Activated CD4-positive, alpha-beta memory T cell treated with anti-CD3 and anti-CD28 coated beads for 36 hours (primary cell): ENCODE measurements around the gene TRIM23. TPM values are rescaled to one million over a fixed set of nuclear protein-coding genes. Genes with fewer than 3 reads are reported as not detected.

Source experiments
- CTCF ChIA-PET: fragments of 350-600 bp; sonication (Branson Sonifier 250); formaldehyde crosslinking; loops from one replicate; lab custom pipeline; 2021; ENCODE audit warnings: antibody characterized with exemption, inconsistent platforms; lab: Charles Lee
- POLR2A ChIA-PET: fragments of 350-600 bp; sonication (Branson Sonifier 250); formaldehyde crosslinking; loops from one replicate; lab custom pipeline; 2021; ENCODE audit warnings: antibody characterized with exemption; lab: Charles Lee
- DNase-seq: peaks from one replicate; pipeline ENCODE4 v3.0.0-alpha.2; 2020
- H3K27ac Mint-ChIP-seq: one replicate; pipeline ENCODE4 v1.8.0; 2021; ENCODE audit warnings: mixed read lengths
- H3K27me3 Mint-ChIP-seq: one replicate; pipeline ENCODE4 v1.8.0; 2021; ENCODE audit warnings: mixed read lengths
- H3K36me3 Mint-ChIP-seq: one replicate; pipeline ENCODE4 v1.8.0; 2021; ENCODE audit warnings: mixed read lengths
- H3K4me1 Mint-ChIP-seq: one replicate; pipeline ENCODE4 v1.8.0; 2021; ENCODE audit warnings: low read depth, mixed read lengths
- H3K4me3 Mint-ChIP-seq: one replicate; pipeline ENCODE4 v1.8.0; 2021; ENCODE audit warnings: mild to moderate bottlenecking, mixed read lengths
- H3K9me3 Mint-ChIP-seq: one replicate; pipeline ENCODE4 v1.8.0; 2021; ENCODE audit warnings: mixed read lengths
- intact Hi-C: fragments of 100-400 bp; cut with micrococcal nuclease; formaldehyde crosslinking; loops from one replicate; pipeline ENCODE4 v1.15.1; 2023
- total RNA-seq, 2 experiments: library from RNA; stranded (reverse); gene quantifications; one replicate each; pipeline ENCODE4 v1.2.3, GENCODE V29; 2021

The TRIM23 gene
- total RNA-seq, 2 experiments from 2014 or later, result 5.3 to 5.6 TPM

GRCh38 chr5:65563777-65564176 is 60.4 kb downstream of the TRIM23 start:
- POLR2A ChIA-PET, result interaction anchor here (1.1 to 3.6 kb wide), 5 partner anchors 24 to 158 kb away, joined by 3 to 19 read pairs (median 5); partner anchors contain the start of genes NLN, SGTB, SHLD3 and TRAPPC13
- intact Hi-C loops, result loop anchor here (1.0 to 5.0 kb wide), 6 partner anchors 61 to 581 kb away; partner anchors contain the start of genes ERBIN, NLN, SGTB and SREK1
- peak; percentile 9 for DNase-seq
- Mint-ChIP-seq H3K4me1 (peaks cover 48% of the 10 kb centered on the region), H3K4me3 (peak overlapping the region; percentile 92), H3K27me3 (no peaks in the 10 kb centered on the region), H3K27ac (peak overlapping the region; percentile 93), H3K36me3 (peaks cover 25% of the 10 kb centered on the region), H3K9me3 (no peaks in the 10 kb centered on the region)
- CTCF ChIA-PET, result interaction anchor here (0.9 to 1.6 kb wide), 2 partner anchors 14 to 80 kb away, joined by 3 to 6 read pairs; no protein-coding TSS in a partner anchor

DNA sequence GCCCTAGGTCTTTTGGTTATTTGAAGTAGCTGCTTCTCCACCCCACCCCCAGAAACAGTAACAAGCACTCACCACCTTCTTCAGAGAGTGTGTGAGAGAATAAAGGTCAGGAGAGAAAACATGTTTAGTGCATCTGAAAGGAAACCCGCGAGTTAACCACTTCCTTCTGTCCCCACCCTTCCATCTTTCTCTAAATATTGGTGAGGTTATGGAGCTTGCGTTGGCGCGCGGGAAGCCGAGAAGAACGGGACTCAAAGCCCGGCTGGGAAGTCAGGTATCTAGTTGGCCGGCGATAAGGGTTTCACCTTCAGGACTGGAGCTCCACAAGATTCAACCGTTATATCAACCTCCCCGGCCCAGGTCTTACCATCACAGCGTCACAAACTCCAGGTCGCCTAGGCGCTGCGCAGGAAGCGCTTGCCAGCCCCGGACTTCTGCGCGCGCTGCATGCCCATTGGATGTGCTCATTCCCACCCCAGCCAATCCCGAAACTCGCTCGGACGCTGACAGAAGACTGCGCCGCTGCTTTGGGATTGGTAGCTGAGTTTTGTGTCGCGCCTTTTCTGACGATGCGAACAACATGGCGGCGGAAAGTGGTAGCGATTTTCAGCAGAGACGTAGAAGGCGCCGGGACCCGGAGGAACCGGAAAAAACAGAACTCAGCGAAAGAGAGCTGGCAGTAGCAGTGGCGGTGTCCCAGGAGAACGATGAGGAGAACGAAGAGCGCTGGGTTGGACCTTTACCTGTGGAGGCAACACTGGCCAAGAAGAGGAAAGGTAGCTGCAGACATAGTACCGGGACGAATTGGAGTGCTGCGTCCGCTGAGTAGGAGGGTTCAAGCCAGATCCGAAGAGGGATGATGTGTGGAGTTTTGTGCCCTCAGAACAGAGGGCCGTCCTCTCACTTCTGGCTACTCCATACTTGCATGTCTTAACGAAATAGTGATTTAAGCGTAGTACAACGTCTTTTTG is 61.1 kb downstream of the TRIM23 start, which contains the start of the genes CENPK and PPWD1:
Gene CENPK (minus strand): TSS at position 438 of the 971 bp plus-strand sequence. CDS start 8,261 bp downstream, outside the sequence.
Gene PPWD1 (plus strand): TSS at position 566 of the 971 bp plus-strand sequence. CDS start 15 bp downstream, at position 581.
- H3K4me1 Mint-ChIP-seq, result peaks cover 45% of the 10 kb centered on the region
- intact Hi-C loops, result loop anchor here (1.0 to 5.0 kb wide), 6 partner anchors 61 to 581 kb away; partner anchors contain the start of genes ERBIN, NLN, SGTB and SREK1
- CTCF ChIA-PET, result interaction anchor here (0.9 to 2.4 kb wide), 4 partner anchors 9 to 781 kb away, joined by 3 to 12 read pairs (median 4); no protein-coding TSS in a partner anchor

DNA sequence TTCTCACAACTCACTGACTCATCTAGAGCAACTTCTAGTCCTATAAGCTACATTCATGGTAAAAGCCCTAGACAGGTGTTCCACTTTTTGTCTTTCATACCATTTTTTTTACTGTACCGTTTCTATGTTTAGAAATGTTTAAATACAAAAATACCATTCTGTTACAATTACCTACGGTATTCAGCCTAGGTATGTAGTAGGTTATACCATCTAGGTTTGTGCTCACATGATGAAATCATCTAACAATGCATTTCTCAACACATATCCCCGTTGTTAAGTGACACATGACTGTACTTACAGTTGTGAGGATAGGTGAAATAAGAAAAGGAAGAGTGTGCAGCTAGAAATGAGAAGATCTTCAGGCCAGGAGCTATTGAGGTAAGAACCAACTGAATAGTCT is 67.4 kb downstream of the TRIM23 start:
- peaks cover 13% of the 10 kb centered on the region for H3K4me1 Mint-ChIP-seq
- no peak overlapping the region for H3K27ac Mint-ChIP-seq
- intact Hi-C loops, result no loop called here
- H3K4me3 Mint-ChIP-seq, result no peak overlapping the region
- H3K9me3 Mint-ChIP-seq, result no peaks in the 10 kb centered on the region
- ChIA-PET POLR2A (interaction anchor here (0.6 kb wide), 1 partner anchor 120 kb away, joined by 4 read pairs; no protein-coding TSS in a partner anchor), CTCF (no interaction called here)
- DNase-seq, result no peak
- peaks cover 44% of the 10 kb centered on the region for H3K36me3 Mint-ChIP-seq
- H3K27me3 Mint-ChIP-seq, result no peaks in the 10 kb centered on the region

More for the DNA sequence above, 61.1 kb downstream of the TRIM23 start, which contains the start of the genes CENPK and PPWD1:
- H3K4me3 Mint-ChIP-seq, result peak within 1 kb of the TSS; percentile 92
- H3K27me3 Mint-ChIP-seq, result no peaks in the 10 kb centered on the region
- H3K27ac Mint-ChIP-seq, result peak within 1 kb of the TSS; percentile 93
- peak; percentile 98 for DNase-seq
- POLR2A ChIA-PET, result interaction anchor here (0.7 to 3.6 kb wide), 9 partner anchors 9 to 582 kb away, joined by 3 to 19 read pairs (median 4); partner anchors contain the start of genes ADAMTS6, NLN, SGTB and SHLD3
- no peaks in the 10 kb centered on the region for H3K9me3 Mint-ChIP-seq
- peaks cover 33% of the 10 kb centered on the region for H3K36me3 Mint-ChIP-seq

DNA sequence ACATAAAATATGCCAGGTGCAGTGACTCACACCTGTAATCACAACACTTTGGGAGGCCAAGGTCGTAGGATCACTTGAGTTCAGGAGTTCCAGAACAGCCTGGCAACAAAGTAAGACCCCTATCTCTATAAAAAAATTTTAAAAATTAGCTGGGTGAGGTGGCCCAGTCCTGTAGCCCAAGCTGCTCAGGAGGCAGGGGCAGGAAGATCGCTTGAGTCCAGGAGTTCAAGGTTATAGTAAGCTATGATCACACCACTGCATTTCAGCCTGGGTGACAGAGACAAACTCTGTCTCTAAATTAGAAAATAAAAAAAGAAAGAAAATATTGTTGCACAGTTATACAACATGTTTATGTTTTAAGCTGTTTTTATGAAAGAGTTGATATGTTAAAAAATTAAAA is 68.0 kb downstream of the TRIM23 start:
- Mint-ChIP-seq H3K4me1 (peaks cover 9% of the 10 kb centered on the region), H3K4me3 (no peak overlapping the region), H3K27me3 (no peaks in the 10 kb centered on the region), H3K36me3 (peaks cover 41% of the 10 kb centered on the region), H3K9me3 (no peaks in the 10 kb centered on the region), H3K27ac (no peak overlapping the region)
- DNase-seq, result no peak
- ChIA-PET CTCF (no interaction called here), POLR2A (interaction anchor here (0.6 kb wide), 1 partner anchor 120 kb away, joined by 4 read pairs; no protein-coding TSS in a partner anchor)
- intact Hi-C loops, result no loop called here

DNA sequence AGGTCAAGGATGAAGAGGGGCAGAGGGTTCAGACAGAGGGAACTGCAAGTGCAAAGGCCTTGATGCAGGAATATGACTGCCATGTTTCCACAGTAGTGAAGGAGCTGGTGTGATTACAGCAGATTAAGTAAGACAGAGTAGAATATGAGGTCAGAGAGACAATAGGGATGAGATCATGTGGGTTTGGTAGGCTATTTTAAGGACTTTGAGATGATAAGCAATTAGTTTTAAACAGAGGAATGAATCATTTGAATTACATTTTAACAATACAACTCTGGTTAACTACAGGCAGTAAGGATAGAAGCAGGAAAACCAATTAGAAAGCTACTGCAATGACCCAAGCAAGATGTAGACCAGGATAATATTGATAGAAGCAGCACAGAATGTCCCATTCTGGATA is 68.8 kb downstream of the TRIM23 start:
- POLR2A ChIA-PET, result no interaction called here

DNA sequence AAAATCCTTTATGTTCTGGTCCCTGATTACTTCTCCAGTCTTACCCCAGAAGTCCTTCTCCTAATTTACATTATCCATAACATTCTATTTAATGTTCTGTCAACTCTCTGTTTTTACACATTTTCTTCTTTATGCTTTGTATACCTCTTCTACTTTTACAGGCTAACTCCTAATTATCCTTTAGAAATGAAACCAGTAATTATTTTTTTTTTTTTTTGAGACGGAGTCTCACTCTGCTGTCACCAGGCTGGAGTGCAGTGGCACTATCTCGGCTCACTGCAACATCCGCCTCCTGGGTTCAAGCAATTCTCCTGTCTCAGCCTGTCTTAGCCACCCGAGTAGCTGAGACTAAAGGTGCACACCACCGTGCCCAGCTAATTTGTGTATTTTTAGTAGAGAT is 70.2 kb downstream of the TRIM23 start:
- Mint-ChIP-seq H3K4me3 (no peak overlapping the region), H3K36me3 (peaks cover 47% of the 10 kb centered on the region), H3K27ac (no peak overlapping the region), H3K4me1 (peaks cover 6% of the 10 kb centered on the region), H3K27me3 (no peaks in the 10 kb centered on the region), H3K9me3 (no peaks in the 10 kb centered on the region)
- no peak for DNase-seq
- POLR2A ChIA-PET, result interaction anchor here (2.2 kb wide), 1 partner anchor 9 kb away, joined by 7 read pairs; the partner anchor contains the start of genes CENPK and PPWD1
- CTCF ChIA-PET, result interaction anchor here (1.2 kb wide), 1 partner anchor 9 kb away, joined by 3 read pairs; the partner anchor contains the start of genes CENPK and PPWD1
- intact Hi-C loops, result no loop called here

More for the DNA sequence above, 68.8 kb downstream of the TRIM23 start:
- CTCF ChIA-PET, result interaction anchor here (0.6 kb wide), 1 partner anchor 52 kb away, joined by 4 read pairs; no protein-coding TSS in a partner anchor
- Mint-ChIP-seq H3K4me1 (peaks cover 7% of the 10 kb centered on the region), H3K27me3 (no peaks in the 10 kb centered on the region), H3K9me3 (no peaks in the 10 kb centered on the region), H3K27ac (no peak overlapping the region), H3K36me3 (peaks cover 44% of the 10 kb centered on the region), H3K4me3 (no peak overlapping the region)
- no peak for DNase-seq
- intact Hi-C loops, result no loop called here

DNA sequence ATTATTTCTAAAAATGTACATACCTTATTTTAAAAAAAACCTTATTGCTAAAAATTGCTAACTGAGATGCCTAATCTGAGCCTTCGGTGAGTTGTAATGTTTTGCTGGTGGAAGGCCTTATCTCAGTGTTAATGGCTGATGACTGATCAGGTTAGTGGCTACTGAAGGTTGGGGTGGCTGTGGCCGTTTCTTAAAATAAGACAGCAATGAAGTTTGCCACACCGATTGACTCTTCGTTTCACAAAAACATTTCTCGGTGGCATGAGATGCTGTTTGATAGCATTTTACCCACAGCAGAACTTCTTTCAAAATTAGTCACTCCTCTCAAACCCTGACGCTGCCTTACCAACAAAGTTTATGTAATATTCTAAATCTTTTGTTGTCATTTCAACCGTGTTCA is 75.9 kb downstream of the TRIM23 start:
- POLR2A ChIA-PET, result no interaction called here
- peak; percentile 26 for DNase-seq
- peaks cover 10% of the 10 kb centered on the region for H3K4me1 Mint-ChIP-seq

DNA sequence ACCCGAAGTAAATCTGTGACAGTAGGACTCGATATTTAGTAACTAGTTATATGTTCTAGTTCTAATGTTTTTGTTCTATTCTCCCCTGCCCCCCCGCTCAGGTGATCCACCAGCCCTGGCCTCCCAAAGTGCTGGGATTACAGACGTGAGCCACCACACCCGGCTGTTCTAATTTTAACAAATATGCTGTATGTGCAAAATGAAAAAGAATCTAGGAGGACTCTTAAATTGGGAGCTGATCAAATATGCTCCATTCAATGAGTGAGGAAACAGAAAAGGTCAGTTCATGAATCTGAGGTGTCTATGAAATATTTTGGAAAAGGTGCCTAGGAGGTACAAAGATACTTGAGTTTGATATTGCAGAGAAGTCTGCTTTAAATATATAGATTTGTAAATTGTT is 78.0 kb downstream of the TRIM23 start:
- peaks cover 80% of the 10 kb centered on the region for H3K36me3 Mint-ChIP-seq
- CTCF ChIA-PET, result no interaction called here
- no peak overlapping the region for H3K27ac Mint-ChIP-seq

More for the DNA sequence above, 75.9 kb downstream of the TRIM23 start:
- no peak overlapping the region for H3K4me3 Mint-ChIP-seq
- peaks cover 65% of the 10 kb centered on the region for H3K36me3 Mint-ChIP-seq
- no peaks in the 10 kb centered on the region for H3K27me3 Mint-ChIP-seq
- intact Hi-C loops, result no loop called here
- CTCF ChIA-PET, result interaction anchor here (0.6 kb wide), 1 partner anchor 11 kb away, joined by 6 read pairs; no protein-coding TSS in a partner anchor
- H3K9me3 Mint-ChIP-seq, result no peaks in the 10 kb centered on the region
- H3K27ac Mint-ChIP-seq, result no peak overlapping the region

DNA sequence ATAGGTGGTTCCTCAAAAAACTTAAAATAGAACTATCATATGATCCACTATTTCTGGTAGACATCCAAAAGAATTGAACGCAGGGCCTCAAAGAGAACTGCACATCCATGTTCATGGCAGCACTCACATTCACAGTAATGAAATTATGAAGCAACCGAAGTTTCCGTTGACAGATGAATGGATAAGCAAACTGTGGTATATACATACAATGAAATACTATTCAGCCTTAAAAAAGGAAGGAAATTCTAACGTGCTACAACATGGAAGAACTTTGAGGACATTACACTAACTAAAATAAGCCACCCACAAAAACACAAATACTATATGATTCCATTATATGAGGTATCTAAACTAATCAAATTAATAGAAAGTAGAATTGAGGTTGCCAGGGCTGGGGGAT is 79.7 kb downstream of the TRIM23 start:
- ChIA-PET POLR2A (no interaction called here), CTCF (no interaction called here)
- no peak for DNase-seq
- H3K4me3 Mint-ChIP-seq, result no peak overlapping the region
- H3K27ac Mint-ChIP-seq, result no peak overlapping the region
- H3K36me3 Mint-ChIP-seq, result peaks cover 76% of the 10 kb centered on the region
- no peaks in the 10 kb centered on the region for H3K9me3 Mint-ChIP-seq
- H3K27me3 Mint-ChIP-seq, result no peaks in the 10 kb centered on the region
- intact Hi-C loops, result no loop called here
- peaks cover 8% of the 10 kb centered on the region for H3K4me1 Mint-ChIP-seq

More for the DNA sequence above, 78.0 kb downstream of the TRIM23 start:
- Mint-ChIP-seq H3K9me3 (no peaks in the 10 kb centered on the region), H3K27me3 (no peaks in the 10 kb centered on the region), H3K4me1 (peaks cover 10% of the 10 kb centered on the region), H3K4me3 (no peak overlapping the region)
- POLR2A ChIA-PET, result no interaction called here
- intact Hi-C loops, result no loop called here
- DNase-seq, result no peak

GRCh38 chr5:65539827-65540226 is 84.3 kb downstream of the TRIM23 start:
- H3K27me3 Mint-ChIP-seq, result no peaks in the 10 kb centered on the region
- H3K4me1 Mint-ChIP-seq, result no peaks in the 10 kb centered on the region
- peaks cover 55% of the 10 kb centered on the region for H3K36me3 Mint-ChIP-seq
- DNase-seq, result no peak
- POLR2A ChIA-PET, result interaction anchor here (1.6 kb wide), 1 partner anchor 23 kb away, joined by 6 read pairs; the partner anchor contains the start of genes CENPK and PPWD1
- no peak overlapping the region for H3K4me3 Mint-ChIP-seq
- intact Hi-C loops, result no loop called here
- CTCF ChIA-PET, result no interaction called here
- H3K27ac Mint-ChIP-seq, result no peak overlapping the region
- H3K9me3 Mint-ChIP-seq, result no peaks in the 10 kb centered on the region
